ENCODE measurements around the gene SOCS7.

DNA sequence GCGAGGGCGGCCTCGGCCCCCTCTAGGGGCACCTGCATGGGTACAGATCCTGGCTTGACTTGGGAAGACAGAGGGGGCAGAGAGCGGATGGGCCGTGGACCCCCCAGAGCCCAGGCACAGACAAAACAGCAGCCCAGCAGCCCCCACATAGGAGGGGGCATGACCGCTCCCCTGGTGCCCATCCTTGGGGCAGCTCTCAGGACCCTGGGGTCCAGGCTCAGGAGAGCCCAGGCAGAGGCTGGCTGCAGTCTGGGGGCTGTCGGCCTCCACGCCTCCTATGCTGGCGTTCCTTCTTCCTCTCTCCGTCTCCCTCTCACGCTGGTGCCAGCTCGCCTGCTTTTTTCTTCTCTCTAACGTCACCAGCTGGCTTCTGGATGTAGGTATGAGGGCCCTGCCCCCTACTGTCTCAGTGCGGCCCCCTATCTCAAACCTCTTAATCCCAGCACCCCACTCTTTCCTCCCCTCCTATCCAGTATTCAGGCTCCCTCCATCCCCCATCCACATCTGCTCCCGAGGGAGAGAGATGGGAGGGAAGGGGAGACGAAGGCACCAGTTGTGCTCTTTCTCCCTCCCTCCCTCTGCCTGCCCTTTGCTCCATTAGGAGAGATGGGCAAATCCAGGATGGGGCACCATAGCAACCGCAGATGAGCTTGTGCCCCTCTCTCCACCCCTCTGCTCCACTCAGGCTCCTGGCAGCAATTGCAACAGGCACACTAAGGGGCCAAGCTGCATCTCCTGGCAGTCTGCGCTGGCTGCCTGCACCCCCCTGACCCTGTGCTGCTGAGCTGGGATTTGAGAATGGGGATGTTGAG lies 7.8 kb upstream of the SOCS7 start, which contains the start of gene GPR179:
- TF ChIP-seq, protein P1, sequence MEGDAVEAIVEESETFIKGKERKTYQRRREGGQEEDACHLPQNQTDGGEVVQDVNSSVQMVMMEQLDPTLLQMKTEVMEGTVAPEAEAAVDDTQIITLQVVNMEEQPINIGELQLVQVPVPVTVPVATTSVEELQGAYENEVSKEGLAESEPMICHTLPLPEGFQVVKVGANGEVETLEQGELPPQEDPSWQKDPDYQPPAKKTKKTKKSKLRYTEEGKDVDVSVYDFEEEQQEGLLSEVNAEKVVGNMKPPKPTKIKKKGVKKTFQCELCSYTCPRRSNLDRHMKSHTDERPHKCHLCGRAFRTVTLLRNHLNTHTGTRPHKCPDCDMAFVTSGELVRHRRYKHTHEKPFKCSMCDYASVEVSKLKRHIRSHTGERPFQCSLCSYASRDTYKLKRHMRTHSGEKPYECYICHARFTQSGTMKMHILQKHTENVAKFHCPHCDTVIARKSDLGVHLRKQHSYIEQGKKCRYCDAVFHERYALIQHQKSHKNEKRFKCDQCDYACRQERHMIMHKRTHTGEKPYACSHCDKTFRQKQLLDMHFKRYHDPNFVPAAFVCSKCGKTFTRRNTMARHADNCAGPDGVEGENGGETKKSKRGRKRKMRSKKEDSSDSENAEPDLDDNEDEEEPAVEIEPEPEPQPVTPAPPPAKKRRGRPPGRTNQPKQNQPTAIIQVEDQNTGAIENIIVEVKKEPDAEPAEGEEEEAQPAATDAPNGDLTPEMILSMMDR (IDR thresholded peaks at IDR 0.05; ENCODE audit: insufficient read depth, low read depth, low read length) = no peak
- no peak for TF ChIP-seq EZH2 (IDR thresholded peaks at IDR 0.05; ENCODE audit: insufficient read depth, low read length)
